Measurements from ENCODE around the gene OR10AD1. TPM values are rescaled to one million over a fixed set of nuclear protein-coding genes. Genes with fewer than 3 reads are reported as not detected.

Gene OR10AD1
- polyA plus RNA-seq, 1 donor from 2014 or later, result not detected

DNA sequence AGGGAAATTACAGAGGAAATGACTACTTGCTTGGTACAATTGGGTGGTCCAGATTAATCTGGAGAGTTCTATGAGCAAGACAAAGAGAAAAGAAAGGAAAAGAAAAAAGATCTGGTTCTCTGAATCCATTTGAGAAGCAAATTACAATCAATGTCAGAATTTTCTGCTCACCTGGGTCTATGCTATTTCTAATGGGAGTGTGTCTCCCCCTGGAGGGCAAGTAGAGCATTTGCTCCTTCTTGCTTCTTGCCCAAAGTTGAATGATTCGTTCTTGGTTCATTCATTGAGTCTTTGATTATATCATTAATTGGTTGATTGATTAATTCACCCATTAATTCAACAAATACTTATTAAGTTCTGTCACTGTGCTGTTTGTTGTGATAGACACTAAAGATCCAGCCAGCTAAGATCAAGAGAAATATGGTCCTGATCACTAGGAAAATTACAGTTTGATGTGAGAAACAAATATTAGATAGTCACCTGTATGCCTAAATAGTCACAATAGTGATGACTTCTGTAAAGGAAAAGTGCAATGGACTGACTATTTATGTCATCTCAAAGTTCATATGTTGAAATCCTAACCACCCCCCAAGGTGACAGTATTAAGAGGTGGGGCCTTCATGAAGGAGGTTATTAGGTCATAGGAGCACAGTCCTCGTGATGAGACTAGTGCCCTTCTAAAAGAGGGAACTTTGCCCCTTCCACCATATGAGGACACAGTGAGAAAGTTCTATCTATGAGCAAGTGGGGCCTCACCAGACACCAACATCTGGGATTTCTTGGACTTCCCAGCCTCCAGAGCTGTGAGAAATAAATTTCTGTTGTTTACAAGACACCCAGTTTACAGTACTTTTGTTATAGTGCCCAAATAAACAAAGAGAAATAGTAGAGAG lies 37.8 kb downstream of the OR10AD1 start:
- Histone ChIP-seq H3K9me3 (ENCODE audit: low read length) (no peaks in the 10 kb centered on the region), H3F3A (ENCODE audit: insufficient read depth, low read length, poor library complexity, severe bottlenecking) (no peaks in the 10 kb centered on the region), H4K20me1 (ENCODE audit: insufficient read depth) (no peaks in the 10 kb centered on the region), H3K4me2 (ENCODE audit: low read length) (no peak overlapping the region), H3K27me3 (ENCODE audit: insufficient read depth, low read depth, low read length) (no peaks in the 10 kb centered on the region), H3K36me3 (ENCODE audit: insufficient read depth, low read length) (no peaks in the 10 kb centered on the region), H3K9me2 (ENCODE audit: insufficient read depth, low read length) (no peaks in the 10 kb centered on the region), H3K9ac (ENCODE audit: low read length) (no peak overlapping the region), H3K79me2 (replicated peaks; ENCODE audit: insufficient read depth, low read length) (no peaks in the 10 kb centered on the region), H2AFZ (ENCODE audit: low read depth, low read length) (no peak overlapping the region), H3K27ac (ENCODE audit: low read length) (no peak overlapping the region), H3K4me3 (ENCODE audit: low read length) (no peak overlapping the region)
- TF ChIP-seq, protein P1, sequence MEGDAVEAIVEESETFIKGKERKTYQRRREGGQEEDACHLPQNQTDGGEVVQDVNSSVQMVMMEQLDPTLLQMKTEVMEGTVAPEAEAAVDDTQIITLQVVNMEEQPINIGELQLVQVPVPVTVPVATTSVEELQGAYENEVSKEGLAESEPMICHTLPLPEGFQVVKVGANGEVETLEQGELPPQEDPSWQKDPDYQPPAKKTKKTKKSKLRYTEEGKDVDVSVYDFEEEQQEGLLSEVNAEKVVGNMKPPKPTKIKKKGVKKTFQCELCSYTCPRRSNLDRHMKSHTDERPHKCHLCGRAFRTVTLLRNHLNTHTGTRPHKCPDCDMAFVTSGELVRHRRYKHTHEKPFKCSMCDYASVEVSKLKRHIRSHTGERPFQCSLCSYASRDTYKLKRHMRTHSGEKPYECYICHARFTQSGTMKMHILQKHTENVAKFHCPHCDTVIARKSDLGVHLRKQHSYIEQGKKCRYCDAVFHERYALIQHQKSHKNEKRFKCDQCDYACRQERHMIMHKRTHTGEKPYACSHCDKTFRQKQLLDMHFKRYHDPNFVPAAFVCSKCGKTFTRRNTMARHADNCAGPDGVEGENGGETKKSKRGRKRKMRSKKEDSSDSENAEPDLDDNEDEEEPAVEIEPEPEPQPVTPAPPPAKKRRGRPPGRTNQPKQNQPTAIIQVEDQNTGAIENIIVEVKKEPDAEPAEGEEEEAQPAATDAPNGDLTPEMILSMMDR (IDR thresholded peaks at IDR 0.05; ENCODE audit: poor library complexity, severe bottlenecking), result peak; percentile 90
- no peak for TF ChIP-seq EP300 (conservative IDR thresholded peaks at IDR 0.05; ENCODE audit: poor library complexity, severe bottlenecking)
- peak; percentile 84 for TF ChIP-seq SMC3 (conservative IDR thresholded peaks at IDR 0.05; ENCODE audit: poor library complexity)
- TF ChIP-seq EZH2 (IDR thresholded peaks at IDR 0.05; ENCODE audit: borderline replicate concordance, insufficient read depth, low read length, poor library complexity, severe bottlenecking), result no peak
- TF ChIP-seq RAD21 (conservative IDR thresholded peaks at IDR 0.05), result peak; percentile 82
- TF ChIP-seq POLR2AphosphoS5 (IDR thresholded peaks at IDR 0.05), result no peak
- TF ChIP-seq TAF1 (IDR thresholded peaks at IDR 0.05; ENCODE audit: low read depth), result no peak

GRCh38 chr12:48164451-48164850 lies 38.6 kb downstream of the OR10AD1 start:
- Histone ChIP-seq H3K79me2 (replicated peaks; ENCODE audit: insufficient read depth, low read length) (no peaks in the 10 kb centered on the region), H3F3A (ENCODE audit: insufficient read depth, low read length, poor library complexity, severe bottlenecking) (no peaks in the 10 kb centered on the region), H3K9me2 (ENCODE audit: insufficient read depth, low read length) (no peaks in the 10 kb centered on the region), H3K9me3 (ENCODE audit: low read length) (no peaks in the 10 kb centered on the region), H3K27me3 (ENCODE audit: insufficient read depth, low read depth, low read length) (no peaks in the 10 kb centered on the region), H3K27ac (ENCODE audit: low read length) (no peak overlapping the region), H3K4me2 (ENCODE audit: low read length) (no peak overlapping the region), H3K36me3 (ENCODE audit: insufficient read depth, low read length) (no peaks in the 10 kb centered on the region), H4K20me1 (ENCODE audit: insufficient read depth) (no peaks in the 10 kb centered on the region), H3K4me3 (ENCODE audit: low read length) (no peak overlapping the region), H3K9ac (ENCODE audit: low read length) (no peak overlapping the region), H2AFZ (ENCODE audit: low read depth, low read length) (no peak overlapping the region)
- TF ChIP-seq, protein P2, sequence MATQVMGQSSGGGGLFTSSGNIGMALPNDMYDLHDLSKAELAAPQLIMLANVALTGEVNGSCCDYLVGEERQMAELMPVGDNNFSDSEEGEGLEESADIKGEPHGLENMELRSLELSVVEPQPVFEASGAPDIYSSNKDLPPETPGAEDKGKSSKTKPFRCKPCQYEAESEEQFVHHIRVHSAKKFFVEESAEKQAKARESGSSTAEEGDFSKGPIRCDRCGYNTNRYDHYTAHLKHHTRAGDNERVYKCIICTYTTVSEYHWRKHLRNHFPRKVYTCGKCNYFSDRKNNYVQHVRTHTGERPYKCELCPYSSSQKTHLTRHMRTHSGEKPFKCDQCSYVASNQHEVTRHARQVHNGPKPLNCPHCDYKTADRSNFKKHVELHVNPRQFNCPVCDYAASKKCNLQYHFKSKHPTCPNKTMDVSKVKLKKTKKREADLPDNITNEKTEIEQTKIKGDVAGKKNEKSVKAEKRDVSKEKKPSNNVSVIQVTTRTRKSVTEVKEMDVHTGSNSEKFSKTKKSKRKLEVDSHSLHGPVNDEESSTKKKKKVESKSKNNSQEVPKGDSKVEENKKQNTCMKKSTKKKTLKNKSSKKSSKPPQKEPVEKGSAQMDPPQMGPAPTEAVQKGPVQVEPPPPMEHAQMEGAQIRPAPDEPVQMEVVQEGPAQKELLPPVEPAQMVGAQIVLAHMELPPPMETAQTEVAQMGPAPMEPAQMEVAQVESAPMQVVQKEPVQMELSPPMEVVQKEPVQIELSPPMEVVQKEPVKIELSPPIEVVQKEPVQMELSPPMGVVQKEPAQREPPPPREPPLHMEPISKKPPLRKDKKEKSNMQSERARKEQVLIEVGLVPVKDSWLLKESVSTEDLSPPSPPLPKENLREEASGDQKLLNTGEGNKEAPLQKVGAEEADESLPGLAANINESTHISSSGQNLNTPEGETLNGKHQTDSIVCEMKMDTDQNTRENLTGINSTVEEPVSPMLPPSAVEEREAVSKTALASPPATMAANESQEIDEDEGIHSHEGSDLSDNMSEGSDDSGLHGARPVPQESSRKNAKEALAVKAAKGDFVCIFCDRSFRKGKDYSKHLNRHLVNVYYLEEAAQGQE (IDR thresholded peaks at IDR 0.05; ENCODE audit: borderline replicate concordance), result no peak
- no peak for TF ChIP-seq TAF1 (IDR thresholded peaks at IDR 0.05; ENCODE audit: low read depth)
- no peak for TF ChIP-seq SMC3 (conservative IDR thresholded peaks at IDR 0.05; ENCODE audit: poor library complexity)
- TF ChIP-seq RAD21 (conservative IDR thresholded peaks at IDR 0.05), result no peak
- no peak for TF ChIP-seq EP300 (conservative IDR thresholded peaks at IDR 0.05; ENCODE audit: poor library complexity, severe bottlenecking)
- no peak for TF ChIP-seq EZH2 (IDR thresholded peaks at IDR 0.05; ENCODE audit: borderline replicate concordance, insufficient read depth, low read length, poor library complexity, severe bottlenecking)
- no peak for TF ChIP-seq MXI1 (conservative IDR thresholded peaks at IDR 0.05; ENCODE audit: poor library complexity, severe bottlenecking)
- no peak for TF ChIP-seq POLR2AphosphoS5 (IDR thresholded peaks at IDR 0.05)
- TF ChIP-seq, protein P1 (IDR thresholded peaks at IDR 0.05; ENCODE audit: poor library complexity, severe bottlenecking), result no peak
